H1 (cell line): ENCODE results near the gene PACSIN2. TPM values are rescaled to one million over a fixed set of nuclear protein-coding genes. Genes with fewer than 3 reads are reported as not detected.

Experiments used
- CTCF ChIA-PET: fragments of 300-600 bp; sonication (Branson Sonifier 250); formaldehyde crosslinking; loops from one replicate; lab custom pipeline; 2021; ENCODE audit not compliant: partially characterized antibody; lab: Charles Lee
- POLR2A ChIA-PET: fragments of 300-600 bp; sonication (Branson Sonifier 250); formaldehyde crosslinking; loops from one replicate; lab custom pipeline; 2021; ENCODE audit warnings: inconsistent platforms; ENCODE audit not compliant: partially characterized antibody; lab: Charles Lee
- DNase-seq, 2 experiments: peaks; one replicate each; pipeline versions ENCODE4 v3.0.0 to v3.0.0-alpha.2; 2010 to 2022; ENCODE audit warnings: low spot score in 2 of 2, low read depth in 1 of 2, mixed read lengths in 1 of 2
- FAIRE-seq: peaks from 2 replicates; lab custom pipeline; 2011; peaks lifted over from hg19 to GRCh38; lab: Jason Lieb, UNC
- H2AFZ ChIP-seq: 2 replicates; pipeline ENCODE4 v1.8.1; 2012; ENCODE audit warnings: low read length, inconsistent platforms
- H2AK5ac ChIP-seq: 2 replicates; pipeline ENCODE4 v1.6.1; 2013; ENCODE audit warnings: low read depth, low read length
- H2BK120ac ChIP-seq: replicated peaks from 2 replicates; pipeline ENCODE3; 2013; ENCODE audit warnings: low read depth, low read length, inconsistent platforms
- H2BK12ac ChIP-seq: 2 replicates; pipeline ENCODE4 v1.6.1; 2013; ENCODE audit warnings: low read depth, low read length
- H2BK15ac ChIP-seq: 2 replicates; pipeline ENCODE4 v1.6.1; 2013; ENCODE audit warnings: low read length
- H2BK20ac ChIP-seq: 2 replicates; pipeline ENCODE4 v1.6.1; 2013; ENCODE audit warnings: low read length
- H2BK5ac ChIP-seq: 2 replicates; pipeline ENCODE4 v1.6.1; 2013; ENCODE audit warnings: low read depth, low read length
- H3K14ac ChIP-seq: 2 replicates; pipeline ENCODE4 v1.6.1; 2013; ENCODE audit warnings: inconsistent platforms; ENCODE audit not compliant: insufficient read length
- H3K18ac ChIP-seq: 2 replicates; pipeline ENCODE4 v1.6.1; 2013; ENCODE audit warnings: low read length; ENCODE audit errors: extremely low read depth
- H3K23ac ChIP-seq: 2 replicates; pipeline ENCODE4 v1.6.1; 2013; ENCODE audit warnings: inconsistent platforms; ENCODE audit not compliant: insufficient read length
- H3K23me2 ChIP-seq: 2 replicates; pipeline ENCODE4 v1.6.1; 2013; ENCODE audit warnings: low read depth, low read length
- H3K27ac ChIP-seq: 2 replicates; pipeline ENCODE4 v1.6.1; 2011; ENCODE audit warnings: low read depth, low read length, inconsistent platforms
- H3K27me3 ChIP-seq, 4 experiments: replicated peaks in 1 of 4; 1 replicate in 1 of 4; 2 replicates in 3 of 4; pipeline versions ENCODE4 v1.6.1 to v1.8.1; 2011 to 2013; ENCODE audit warnings: low read length in 3 of 4, mild to moderate bottlenecking in 3 of 4, inconsistent platforms in 2 of 4, mixed read lengths in 2 of 4, moderate library complexity in 1 of 4; ENCODE audit not compliant: control insufficient read depth in 3 of 4, insufficient read depth in 3 of 4; ENCODE audit errors: extremely low read depth in 1 of 4
- H3K36me3 ChIP-seq, 4 experiments: 2 replicates each; pipeline versions ENCODE4 v1.6.1 to v1.8.1; 2011 to 2013; ENCODE audit warnings: mild to moderate bottlenecking in 4 of 4, low read length in 3 of 4, moderate library complexity in 2 of 4, control low read depth in 1 of 4, inconsistent platforms in 1 of 4; ENCODE audit not compliant: insufficient read depth in 4 of 4, control insufficient read depth in 2 of 4
- H3K4ac ChIP-seq: replicated peaks from 2 replicates; pipeline ENCODE3; 2013; ENCODE audit warnings: low read length, low read depth, mixed read lengths, inconsistent platforms; ENCODE audit not compliant: insufficient read length
- H3K4me1 ChIP-seq, 4 experiments: replicated peaks in 1 of 4; 1 replicate in 1 of 4; 2 replicates in 3 of 4; pipeline versions ENCODE4 v1.6.1 to v1.8.1; 2011 to 2013; ENCODE audit warnings: low read length in 3 of 4, inconsistent platforms in 2 of 4, mixed read lengths in 1 of 4; ENCODE audit not compliant: insufficient read depth in 4 of 4, control insufficient read depth in 3 of 4
- H3K4me2 ChIP-seq, 2 experiments: 2 replicates each; pipeline versions ENCODE4 v1.6.1 to v1.8.1; 2011 to 2013; ENCODE audit warnings: low read depth in 2 of 2, low read length in 2 of 2, control low read depth in 1 of 2, inconsistent platforms in 1 of 2, mild to moderate bottlenecking in 1 of 2; ENCODE audit not compliant: insufficient read depth in 1 of 2
- H3K4me3 ChIP-seq, 4 experiments: fragments of 200-600, 300-600 bp in 1 of 4; sonication (generic), shearing (Covaris generic), sonication (Bioruptor Twin) in 1 of 4; 2 replicates each; pipeline versions ENCODE4 v1.5.1 to v1.8.1; 2011 to 2016; ENCODE audit warnings: low read length in 4 of 4, low read depth in 3 of 4, control low read depth in 2 of 4, inconsistent platforms in 2 of 4, mild to moderate bottlenecking in 2 of 4, mixed read lengths in 1 of 4, moderate library complexity in 1 of 4; ENCODE audit not compliant: insufficient read depth in 2 of 4; ENCODE audit errors: extremely low read depth in 1 of 4
- H3K56ac ChIP-seq: replicated peaks from 2 replicates; pipeline ENCODE3; 2013; ENCODE audit warnings: low read depth, mild to moderate bottlenecking, mixed read lengths, low read length, inconsistent platforms; ENCODE audit not compliant: insufficient read length
- H3K79me1 ChIP-seq: 2 replicates; pipeline ENCODE4 v1.6.1; 2013; ENCODE audit warnings: low read depth, low read length, control low read depth
- H3K79me2 ChIP-seq, 2 experiments: 2 replicates each; pipeline versions ENCODE4 v1.6.1 to v1.8.1; 2012 to 2013; ENCODE audit warnings: low read length in 2 of 2, mild to moderate bottlenecking in 2 of 2, inconsistent platforms in 1 of 2; ENCODE audit not compliant: insufficient read depth in 2 of 2, control insufficient read depth in 1 of 2
- H3K9ac ChIP-seq, 4 experiments: replicated peaks in 1 of 4; 1 replicate in 1 of 4; 2 replicates in 3 of 4; pipeline versions ENCODE4 v1.6.1 to v1.8.1; 2011 to 2013; ENCODE audit warnings: low read depth in 3 of 4, low read length in 3 of 4, control low read depth in 2 of 4, mild to moderate bottlenecking in 2 of 4, moderate library complexity in 2 of 4, inconsistent platforms in 1 of 4; ENCODE audit errors: extremely low read depth in 1 of 4
- H3K9me3 ChIP-seq, 2 experiments: 2 replicates each; pipeline versions ENCODE4 v1.6.1 to v1.8.1; 2012 to 2013; ENCODE audit warnings: mild to moderate bottlenecking in 2 of 2, moderate library complexity in 2 of 2, control low read depth in 1 of 2, inconsistent platforms in 1 of 2, low read depth in 1 of 2, low read length in 1 of 2, mixed read lengths in 1 of 2; ENCODE audit not compliant: insufficient read depth in 2 of 2
- H4K20me1 ChIP-seq, 2 experiments: replicated peaks in 1 of 2; 2 replicates each; pipeline versions ENCODE3 to v1.8.1; 2011 to 2013; ENCODE audit warnings: inconsistent platforms in 2 of 2, low read length in 2 of 2, mild to moderate bottlenecking in 1 of 2; ENCODE audit not compliant: insufficient read depth in 2 of 2, control insufficient read depth in 1 of 2
- H4K5ac ChIP-seq: 2 replicates; pipeline ENCODE4 v1.6.1; 2013; ENCODE audit warnings: low read length, low read depth, mixed read lengths, inconsistent platforms; ENCODE audit not compliant: insufficient read length
- H4K8ac ChIP-seq: 2 replicates; pipeline ENCODE4 v1.8.0; 2013; ENCODE audit warnings: mild to moderate bottlenecking, moderate library complexity, low read length, inconsistent platforms; ENCODE audit not compliant: insufficient read depth; ENCODE audit errors: extremely low read depth
- H4K91ac ChIP-seq: replicated peaks from 2 replicates; pipeline ENCODE3; 2013; ENCODE audit warnings: low read length, mixed read lengths, inconsistent platforms; ENCODE audit not compliant: insufficient read length
- ATF2 ChIP-seq: IDR thresholded peaks from 2 replicates; pipeline ENCODE4 v1.6.1; 2012; ENCODE audit warnings: low read length, inconsistent platforms
- BCL11A ChIP-seq, 2 experiments: IDR thresholded peaks; one replicate each; pipeline ENCODE4 v1.6.1; 2011; ENCODE audit warnings: low read depth in 2 of 2, low read length in 2 of 2, mild to moderate bottlenecking in 2 of 2
- CBX5 ChIP-seq: fragments of 300-800, 300-1000 bp; sonication (generic); IDR thresholded peaks from 2 replicates; pipeline ENCODE4 v1.7.1; 2016; ENCODE audit warnings: antibody characterized with exemption, low read length, low read depth
- CHD1 ChIP-seq: IDR thresholded peaks from 2 replicates; pipeline ENCODE4 v1.6.1; 2012; ENCODE audit warnings: low read depth, low read length, improper control_type of control experiment
- CHD2 ChIP-seq: IDR thresholded peaks from 2 replicates; pipeline ENCODE4 v1.6.1; 2012; ENCODE audit warnings: low read length, improper control_type of control experiment
- EP300 ChIP-seq, 2 experiments: IDR thresholded peaks; 1 replicate in 1 of 2; 2 replicates in 1 of 2; pipeline ENCODE4 v1.6.1; 2011 to 2012; ENCODE audit warnings: low read depth in 2 of 2, low read length in 2 of 2, mild to moderate bottlenecking in 2 of 2, borderline replicate concordance in 1 of 2, inconsistent platforms in 1 of 2, moderate library complexity in 1 of 2
- FOSL1 ChIP-seq: IDR thresholded peaks from 2 replicates; pipeline ENCODE4 v1.6.1; 2011; ENCODE audit warnings: mild to moderate bottlenecking, low read depth, low read length, moderate library complexity; ENCODE audit not compliant: insufficient read depth
- KDM1A ChIP-seq: fragments of 200-600, 300-600 bp; sonication (generic); IDR thresholded peaks from 2 replicates; pipeline ENCODE4 v1.7.1; 2016; ENCODE audit warnings: mild to moderate bottlenecking, low read length, borderline replicate concordance
- POLR2AphosphoS5 ChIP-seq: IDR thresholded peaks from 2 replicates; pipeline ENCODE4 v1.6.1; 2011; ENCODE audit warnings: low read depth, low read length
- RFX5 ChIP-seq: IDR thresholded peaks from 2 replicates; pipeline ENCODE4 v1.6.1; 2011; ENCODE audit warnings: low read depth, low read length, improper control_type of control experiment, borderline replicate concordance
- SP2 ChIP-seq: IDR thresholded peaks from 2 replicates; pipeline ENCODE4 v1.6.1; 2012; ENCODE audit warnings: mild to moderate bottlenecking, low read length, inconsistent platforms
- SP4 ChIP-seq: IDR thresholded peaks from 2 replicates; pipeline ENCODE4 v1.6.1; 2012; ENCODE audit warnings: low read length, inconsistent platforms
- polyA plus RNA-seq, 7 experiments: library from polyadenylated mRNA; depleted of rRNA in 3 of 7; stranded (reverse) in 5 of 7; unstranded in 2 of 7; fragments of >200 nt in 5 of 7; fragments of 200-250 nt in 2 of 7; gene quantifications; 1 replicate in 5 of 7; 2 replicates in 1 of 7; 4 replicates in 1 of 7; pipeline versions ENCODE4 v1.2.1 to v1.2.3, GENCODE V29; 2011 to 2013; ENCODE audit warnings: missing spikeins in 2 of 7, mixed read lengths in 2 of 7
- total RNA-seq: library from RNA; stranded (reverse); fragmentation: NEBNext Ultra II Directional; extraction: Animal tissue kit (Norgen Biotek cat#: 25700); gene quantifications from 2 replicates; pipeline ENCODE4 v1.2.1, GENCODE V29; 2021

Gene PACSIN2
- total and polyA plus RNA-seq, 2 of the 8 experiments (the other 6 are each of a cell fraction or from before 2014, with no cell fraction given), result 44.8 to 64.2 TPM

- Histone ChIP-seq H3K79me2 (no peaks in the 10 kb centered on the region), H3K4ac (no peak overlapping the region), H2AFZ (no peak overlapping the region), H3K9ac (no peak overlapping the region), H2BK5ac (no peak overlapping the region), H2BK120ac (no peak overlapping the region), H3K4me1 (no peaks in the 10 kb centered on the region), H3K79me1 (no peaks in the 10 kb centered on the region; the same call in 1 of the 2 replicates), H3K9me3 (no peaks in the 10 kb centered on the region), H3K27ac (no peak overlapping the region), H3K27me3 (no peaks in the 10 kb centered on the region), H4K8ac (no peak overlapping the region; the same call in 1 of the 2 replicates), H2BK20ac (no peak overlapping the region), H4K20me1 (peaks cover 3 to 8% of the 10 kb centered on the region in 2 experiments), H2BK15ac (no peak overlapping the region), H2AK5ac (no peak overlapping the region), H3K23me2 (no peaks in the 10 kb centered on the region), H3K56ac (no peak overlapping the region), H3K4me2 (no peak overlapping the region), H2BK12ac (no peak overlapping the region), H4K91ac (no peak overlapping the region), H3K36me3 (peaks cover 9 to 29% (median 23%) of the 10 kb centered on the region in 4 experiments; a peak in 6 of 8 replicates), H3K23ac (no peak overlapping the region), H3K4me3 (no peak overlapping the region), H3K18ac (no peak overlapping the region), H3K14ac (no peak overlapping the region), H4K5ac (no peak overlapping the region)
- ChIA-PET CTCF (interaction anchor here (0.6 to 1.2 kb wide), 4 partner anchors 23 to 117 kb away, joined by 3 to 4 read pairs (median 3); no protein-coding TSS in a partner anchor), POLR2A (interaction anchor here (0.7 kb wide), 1 partner anchor 17 kb away, joined by 3 read pairs; no protein-coding TSS in a partner anchor)
- FAIRE-seq (no peak), DNase-seq (no peak)
- TF ChIP-seq CHD1 (no peak), FOSL1 (no peak), ATF2 (no peak), CHD2 (no peak), SP2 (no peak), KDM1A (no peak), BCL11A (IDR thresholded peaks at IDR 0.05; ENCODE audit: low read depth in 2 of 2, low read length in 2 of 2) (no peak), CBX5 (no peak), POLR2AphosphoS5 (no peak), EP300 (IDR thresholded peaks at IDR 0.05; ENCODE audit: borderline replicate concordance in 1 of 2, low read depth in 2 of 2, low read length in 2 of 2) (no peak), SP4 (no peak), RFX5 (no peak)
These were observed 141.6 kb downstream of the PACSIN2 start for GRCh38 chr22:42873356-42873755.
